WTC11 (cell line): ENCODE data around the gene PRKACB. TPM values are rescaled to one million over a fixed set of nuclear protein-coding genes. Genes with fewer than 3 reads are reported as not detected.

ENCODE experiments used
- ATAC-seq: fragments of 200-7000 bp; cut with Tn5 transposase; 2 replicates; pipeline ENCODE4 v1.10.0; 2021; ENCODE audit warnings: mild to moderate bottlenecking, moderate library complexity
- CTCF ChIA-PET: fragments of 300-600 bp; sonication (Branson Sonifier 250); formaldehyde crosslinking; loops from one replicate; lab custom pipeline; 2021; ENCODE audit warnings: antibody characterized with exemption; lab: Charles Lee
- POLR2A ChIA-PET: fragments of 350-600 bp; sonication (Branson Sonifier 250); formaldehyde crosslinking; loops from one replicate; lab custom pipeline; 2021; ENCODE audit warnings: antibody characterized with exemption; lab: Charles Lee
- DNase-seq: peaks from one replicate; pipeline ENCODE4 v3.0.0; 2021; ENCODE audit warnings: low spot score
- H3K27ac Mint-ChIP-seq: 2 replicates; pipeline ENCODE4 v1.8.0; 2021; ENCODE audit warnings: mixed read lengths
- H3K27me3 Mint-ChIP-seq: 2 replicates; pipeline ENCODE4 v1.8.0; 2021; ENCODE audit warnings: low read depth, mild to moderate bottlenecking, moderate library complexity, mixed read lengths
- H3K36me3 Mint-ChIP-seq: 2 replicates; pipeline ENCODE4 v1.8.0; 2021; ENCODE audit warnings: mixed read lengths
- H3K4me1 Mint-ChIP-seq: 2 replicates; pipeline ENCODE4 v1.8.0; 2022; ENCODE audit warnings: mixed read lengths
- H3K4me3 Mint-ChIP-seq: 2 replicates; pipeline ENCODE4 v1.8.0; 2021; ENCODE audit warnings: mild to moderate bottlenecking, moderate library complexity, mixed read lengths
- H3K9me3 Mint-ChIP-seq: 2 replicates; pipeline ENCODE4 v1.8.0; 2021; ENCODE audit warnings: mixed read lengths
- ATF1 ChIP-seq: sonication (generic); formaldehyde crosslinking; IDR thresholded peaks from 2 replicates; pipeline ENCODE4 v1.8.1; 2023; ENCODE audit warnings: mild to moderate bottlenecking, moderate library complexity, missing genetic modification reagents
- CREM ChIP-seq: sonication (generic); formaldehyde crosslinking; IDR thresholded peaks from 2 replicates; pipeline ENCODE4 v1.8.1; 2022; ENCODE audit warnings: mild to moderate bottlenecking, missing genetic modification reagents, moderate library complexity
- FOXP1 ChIP-seq: sonication (generic); formaldehyde crosslinking; IDR thresholded peaks from 2 replicates; pipeline ENCODE4 v1.8.0; 2022; ENCODE audit warnings: missing genetic modification reagents, mild to moderate bottlenecking, moderate library complexity, borderline replicate concordance
- OVOL2 ChIP-seq: fragments of 250-450 bp; sonication (Bioruptor Pico); IDR thresholded peaks from 2 replicates; pipeline ENCODE4 v1.9.0; 2021; ENCODE audit warnings: mild to moderate bottlenecking, borderline replicate concordance
- PRRX2 ChIP-seq: fragments of 250-450 bp; sonication (Bioruptor Pico); IDR thresholded peaks from 2 replicates; pipeline ENCODE4 v1.8.0; 2021; ENCODE audit warnings: mild to moderate bottlenecking
- RORB ChIP-seq: fragments of 250-450 bp; sonication (Bioruptor Pico); IDR thresholded peaks from 2 replicates; pipeline ENCODE4 v1.9.0; 2021; ENCODE audit warnings: mild to moderate bottlenecking
- SMAD3 ChIP-seq: sonication (generic); formaldehyde crosslinking; IDR thresholded peaks from 2 replicates; pipeline ENCODE4 v1.8.0; 2022; ENCODE audit warnings: missing genetic modification reagents, mild to moderate bottlenecking, borderline replicate concordance
- TEAD4 ChIP-seq: sonication (generic); formaldehyde crosslinking; IDR thresholded peaks from 2 replicates; pipeline ENCODE4 v1.8.0; 2022; ENCODE audit warnings: mild to moderate bottlenecking, missing genetic modification reagents
- TP53 ChIP-seq: sonication (generic); formaldehyde crosslinking; IDR thresholded peaks from 2 replicates; pipeline ENCODE4 v1.8.1; 2023; ENCODE audit warnings: mild to moderate bottlenecking, missing genetic modification reagents
- ZNF121 ChIP-seq: sonication (generic); formaldehyde crosslinking; IDR thresholded peaks from 2 replicates; pipeline ENCODE4 v1.8.0; 2023; ENCODE audit warnings: missing genetic modification reagents
- ZNF396 ChIP-seq: fragments of 250-450 bp; sonication (Bioruptor Pico); IDR thresholded peaks from 2 replicates; pipeline ENCODE4 v1.8.0; 2021; ENCODE audit warnings: mild to moderate bottlenecking, moderate library complexity, borderline replicate concordance
- total RNA-seq: library from RNA; stranded (reverse); gene quantifications from 3 replicates; pipeline ENCODE4 v1.2.3, GENCODE V29; 2021
- TF ChIP-seq, protein P1 (sequence below): sonication (generic); formaldehyde crosslinking; IDR thresholded peaks from 2 replicates; pipeline ENCODE4 v1.8.1; 2022; ENCODE audit warnings: mild to moderate bottlenecking, moderate library complexity, missing genetic modification reagents
- TF ChIP-seq, protein P2 (sequence below): fragments of 250-450 bp; sonication (Bioruptor Pico); IDR thresholded peaks from 2 replicates; pipeline ENCODE4 v2.1.2; 2022; ENCODE audit warnings: mild to moderate bottlenecking, moderate library complexity
- TF ChIP-seq, protein P3 (sequence below): sonication (generic); formaldehyde crosslinking; conservative IDR thresholded peaks from 2 replicates; pipeline ENCODE4 v1.8.1; 2023; ENCODE audit warnings: mild to moderate bottlenecking, low read depth, missing genetic modification reagents, moderate library complexity
- TF ChIP-seq, protein P4 (sequence below): fragments of 250-450 bp; sonication (Bioruptor Pico); IDR thresholded peaks from 2 replicates; pipeline ENCODE4 v1.8.0; 2021; ENCODE audit warnings: mild to moderate bottlenecking
- TF ChIP-seq, protein P5 (sequence below): sonication (generic); formaldehyde crosslinking; IDR thresholded peaks from 2 replicates; pipeline ENCODE4 v1.8.0; 2023; ENCODE audit warnings: mild to moderate bottlenecking, missing genetic modification reagents
- TF ChIP-seq, protein P6 (sequence below): fragments of 250-450 bp; sonication (Bioruptor Pico); IDR thresholded peaks from 2 replicates; pipeline ENCODE4 v1.9.0; 2021; ENCODE audit warnings: mild to moderate bottlenecking
- TF ChIP-seq, protein P7 (sequence below): sonication (generic); formaldehyde crosslinking; IDR thresholded peaks from 2 replicates; pipeline ENCODE4 v1.8.1; 2022; ENCODE audit warnings: missing genetic modification reagents, borderline replicate concordance
- TF ChIP-seq, protein P8 (sequence below): sonication (generic); formaldehyde crosslinking; IDR thresholded peaks from 2 replicates; pipeline ENCODE4 v1.8.0; 2022; ENCODE audit warnings: mild to moderate bottlenecking, missing genetic modification reagents

Gene PRKACB
- total RNA-seq, 1 experiment from 2014 or later, result 18.4 TPM

DNA sequence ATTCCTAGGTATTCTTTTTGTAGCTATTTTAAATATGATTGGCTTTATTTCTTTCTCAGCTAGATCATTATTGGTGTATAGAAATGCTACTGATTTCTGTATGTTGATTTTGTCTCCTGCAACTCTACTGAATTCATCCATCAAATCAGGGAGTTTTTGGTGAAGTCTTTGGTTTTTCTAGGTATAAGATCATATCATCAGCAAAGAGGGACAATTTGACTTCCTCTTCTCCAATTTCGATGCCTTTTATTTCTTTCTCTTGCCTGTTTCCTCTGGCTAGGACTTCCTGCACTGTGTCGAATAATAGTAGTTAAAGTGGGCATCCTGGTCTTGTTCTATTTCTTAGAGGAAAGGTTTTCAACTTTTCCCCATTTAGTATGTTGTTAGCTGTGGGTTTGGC, 27.5 kb upstream of the PRKACB start:
- Mint-ChIP-seq H3K36me3 (no peaks in the 10 kb centered on the region), H3K9me3 (no peaks in the 10 kb centered on the region), H3K27ac (no peak overlapping the region), H3K4me3 (no peak overlapping the region), H3K4me1 (peaks cover 15% of the 10 kb centered on the region), H3K27me3 (no peaks in the 10 kb centered on the region)
- no peak for TF ChIP-seq CREM (CRISPR knock-in tag)
- TF ChIP-seq ATF1 (CRISPR knock-in tag), result no peak
- TF ChIP-seq, protein P1, sequence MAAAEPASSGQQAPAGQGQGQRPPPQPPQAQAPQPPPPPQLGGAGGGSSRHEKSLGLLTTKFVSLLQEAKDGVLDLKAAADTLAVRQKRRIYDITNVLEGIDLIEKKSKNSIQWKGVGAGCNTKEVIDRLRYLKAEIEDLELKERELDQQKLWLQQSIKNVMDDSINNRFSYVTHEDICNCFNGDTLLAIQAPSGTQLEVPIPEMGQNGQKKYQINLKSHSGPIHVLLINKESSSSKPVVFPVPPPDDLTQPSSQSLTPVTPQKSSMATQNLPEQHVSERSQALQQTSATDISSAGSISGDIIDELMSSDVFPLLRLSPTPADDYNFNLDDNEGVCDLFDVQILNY (CRISPR knock-in tag), result no peak
- ATAC-seq, result no peak
- CTCF ChIA-PET, result no interaction called here
- POLR2A ChIA-PET, result no interaction called here
- no peak for DNase-seq

DNA sequence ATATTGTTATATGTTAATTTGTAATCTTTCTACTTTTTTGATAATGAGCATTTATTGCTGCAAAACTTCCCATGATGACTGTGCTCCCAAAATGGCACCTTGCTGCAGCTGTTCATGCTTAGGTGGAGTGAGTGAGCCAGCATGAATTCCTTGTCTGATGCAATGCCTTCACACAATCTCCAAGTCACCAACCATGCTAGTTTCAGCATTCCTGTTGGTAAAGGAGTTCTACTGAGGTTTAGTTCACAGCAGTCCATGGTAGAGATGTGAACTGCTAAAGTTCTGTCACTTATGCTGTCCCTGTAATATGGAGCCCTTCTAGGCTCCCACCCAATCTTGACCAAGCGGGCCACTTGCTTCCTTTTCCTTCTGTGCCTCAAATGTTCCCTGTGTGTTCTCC, 26.2 kb upstream of the PRKACB start:
- no peak for ATAC-seq
- POLR2A ChIA-PET, result no interaction called here
- CTCF ChIA-PET, result no interaction called here
- peaks cover 15% of the 10 kb centered on the region for H3K4me1 Mint-ChIP-seq
- H3K4me3 Mint-ChIP-seq, result no peak overlapping the region
- no peaks in the 10 kb centered on the region for H3K27me3 Mint-ChIP-seq
- DNase-seq, result no peak
- no peaks in the 10 kb centered on the region for H3K36me3 Mint-ChIP-seq
- TF ChIP-seq, protein P2, sequence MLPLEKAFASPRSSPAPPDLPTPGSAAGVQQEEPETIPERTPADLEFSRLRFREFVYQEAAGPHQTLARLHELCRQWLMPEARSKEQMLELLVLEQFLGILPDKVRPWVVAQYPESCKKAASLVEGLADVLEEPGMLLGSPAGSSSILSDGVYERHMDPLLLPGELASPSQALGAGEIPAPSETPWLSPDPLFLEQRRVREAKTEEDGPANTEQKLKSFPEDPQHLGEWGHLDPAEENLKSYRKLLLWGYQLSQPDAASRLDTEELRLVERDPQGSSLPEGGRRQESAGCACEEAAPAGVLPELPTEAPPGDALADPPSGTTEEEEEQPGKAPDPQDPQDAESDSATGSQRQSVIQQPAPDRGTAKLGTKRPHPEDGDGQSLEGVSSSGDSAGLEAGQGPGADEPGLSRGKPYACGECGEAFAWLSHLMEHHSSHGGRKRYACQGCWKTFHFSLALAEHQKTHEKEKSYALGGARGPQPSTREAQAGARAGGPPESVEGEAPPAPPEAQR (CRISPR knock-in tag), result no peak
- TF ChIP-seq SMAD3 (CRISPR knock-in tag), result no peak
- no peak for TF ChIP-seq CREM (CRISPR knock-in tag)
- no peak for TF ChIP-seq ZNF121 (CRISPR knock-in tag)
- TF ChIP-seq FOXP1 (CRISPR knock-in tag), result no peak
- TF ChIP-seq, protein P3, sequence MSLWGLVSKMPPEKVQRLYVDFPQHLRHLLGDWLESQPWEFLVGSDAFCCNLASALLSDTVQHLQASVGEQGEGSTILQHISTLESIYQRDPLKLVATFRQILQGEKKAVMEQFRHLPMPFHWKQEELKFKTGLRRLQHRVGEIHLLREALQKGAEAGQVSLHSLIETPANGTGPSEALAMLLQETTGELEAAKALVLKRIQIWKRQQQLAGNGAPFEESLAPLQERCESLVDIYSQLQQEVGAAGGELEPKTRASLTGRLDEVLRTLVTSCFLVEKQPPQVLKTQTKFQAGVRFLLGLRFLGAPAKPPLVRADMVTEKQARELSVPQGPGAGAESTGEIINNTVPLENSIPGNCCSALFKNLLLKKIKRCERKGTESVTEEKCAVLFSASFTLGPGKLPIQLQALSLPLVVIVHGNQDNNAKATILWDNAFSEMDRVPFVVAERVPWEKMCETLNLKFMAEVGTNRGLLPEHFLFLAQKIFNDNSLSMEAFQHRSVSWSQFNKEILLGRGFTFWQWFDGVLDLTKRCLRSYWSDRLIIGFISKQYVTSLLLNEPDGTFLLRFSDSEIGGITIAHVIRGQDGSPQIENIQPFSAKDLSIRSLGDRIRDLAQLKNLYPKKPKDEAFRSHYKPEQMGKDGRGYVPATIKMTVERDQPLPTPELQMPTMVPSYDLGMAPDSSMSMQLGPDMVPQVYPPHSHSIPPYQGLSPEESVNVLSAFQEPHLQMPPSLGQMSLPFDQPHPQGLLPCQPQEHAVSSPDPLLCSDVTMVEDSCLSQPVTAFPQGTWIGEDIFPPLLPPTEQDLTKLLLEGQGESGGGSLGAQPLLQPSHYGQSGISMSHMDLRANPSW (CRISPR knock-in tag), result no peak
- TF ChIP-seq, protein P4, sequence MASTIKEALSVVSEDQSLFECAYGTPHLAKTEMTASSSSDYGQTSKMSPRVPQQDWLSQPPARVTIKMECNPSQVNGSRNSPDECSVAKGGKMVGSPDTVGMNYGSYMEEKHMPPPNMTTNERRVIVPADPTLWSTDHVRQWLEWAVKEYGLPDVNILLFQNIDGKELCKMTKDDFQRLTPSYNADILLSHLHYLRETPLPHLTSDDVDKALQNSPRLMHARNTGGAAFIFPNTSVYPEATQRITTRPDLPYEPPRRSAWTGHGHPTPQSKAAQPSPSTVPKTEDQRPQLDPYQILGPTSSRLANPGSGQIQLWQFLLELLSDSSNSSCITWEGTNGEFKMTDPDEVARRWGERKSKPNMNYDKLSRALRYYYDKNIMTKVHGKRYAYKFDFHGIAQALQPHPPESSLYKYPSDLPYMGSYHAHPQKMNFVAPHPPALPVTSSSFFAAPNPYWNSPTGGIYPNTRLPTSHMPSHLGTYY, result no peak
- TF ChIP-seq, protein P5, sequence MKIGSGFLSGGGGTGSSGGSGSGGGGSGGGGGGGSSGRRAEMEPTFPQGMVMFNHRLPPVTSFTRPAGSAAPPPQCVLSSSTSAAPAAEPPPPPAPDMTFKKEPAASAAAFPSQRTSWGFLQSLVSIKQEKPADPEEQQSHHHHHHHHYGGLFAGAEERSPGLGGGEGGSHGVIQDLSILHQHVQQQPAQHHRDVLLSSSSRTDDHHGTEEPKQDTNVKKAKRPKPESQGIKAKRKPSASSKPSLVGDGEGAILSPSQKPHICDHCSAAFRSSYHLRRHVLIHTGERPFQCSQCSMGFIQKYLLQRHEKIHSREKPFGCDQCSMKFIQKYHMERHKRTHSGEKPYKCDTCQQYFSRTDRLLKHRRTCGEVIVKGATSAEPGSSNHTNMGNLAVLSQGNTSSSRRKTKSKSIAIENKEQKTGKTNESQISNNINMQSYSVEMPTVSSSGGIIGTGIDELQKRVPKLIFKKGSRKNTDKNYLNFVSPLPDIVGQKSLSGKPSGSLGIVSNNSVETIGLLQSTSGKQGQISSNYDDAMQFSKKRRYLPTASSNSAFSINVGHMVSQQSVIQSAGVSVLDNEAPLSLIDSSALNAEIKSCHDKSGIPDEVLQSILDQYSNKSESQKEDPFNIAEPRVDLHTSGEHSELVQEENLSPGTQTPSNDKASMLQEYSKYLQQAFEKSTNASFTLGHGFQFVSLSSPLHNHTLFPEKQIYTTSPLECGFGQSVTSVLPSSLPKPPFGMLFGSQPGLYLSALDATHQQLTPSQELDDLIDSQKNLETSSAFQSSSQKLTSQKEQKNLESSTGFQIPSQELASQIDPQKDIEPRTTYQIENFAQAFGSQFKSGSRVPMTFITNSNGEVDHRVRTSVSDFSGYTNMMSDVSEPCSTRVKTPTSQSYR, result no peak
- no peak for TF ChIP-seq ZNF396 (CRISPR knock-in tag)
- TF ChIP-seq RORB, result no peak
- TF ChIP-seq, protein P6, sequence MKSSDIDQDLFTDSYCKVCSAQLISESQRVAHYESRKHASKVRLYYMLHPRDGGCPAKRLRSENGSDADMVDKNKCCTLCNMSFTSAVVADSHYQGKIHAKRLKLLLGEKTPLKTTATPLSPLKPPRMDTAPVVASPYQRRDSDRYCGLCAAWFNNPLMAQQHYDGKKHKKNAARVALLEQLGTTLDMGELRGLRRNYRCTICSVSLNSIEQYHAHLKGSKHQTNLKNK (CRISPR knock-in tag), result no peak
- no peak for TF ChIP-seq TP53 (CRISPR knock-in tag)
- TF ChIP-seq TEAD4 (CRISPR knock-in tag), result no peak
- TF ChIP-seq, protein P7, sequence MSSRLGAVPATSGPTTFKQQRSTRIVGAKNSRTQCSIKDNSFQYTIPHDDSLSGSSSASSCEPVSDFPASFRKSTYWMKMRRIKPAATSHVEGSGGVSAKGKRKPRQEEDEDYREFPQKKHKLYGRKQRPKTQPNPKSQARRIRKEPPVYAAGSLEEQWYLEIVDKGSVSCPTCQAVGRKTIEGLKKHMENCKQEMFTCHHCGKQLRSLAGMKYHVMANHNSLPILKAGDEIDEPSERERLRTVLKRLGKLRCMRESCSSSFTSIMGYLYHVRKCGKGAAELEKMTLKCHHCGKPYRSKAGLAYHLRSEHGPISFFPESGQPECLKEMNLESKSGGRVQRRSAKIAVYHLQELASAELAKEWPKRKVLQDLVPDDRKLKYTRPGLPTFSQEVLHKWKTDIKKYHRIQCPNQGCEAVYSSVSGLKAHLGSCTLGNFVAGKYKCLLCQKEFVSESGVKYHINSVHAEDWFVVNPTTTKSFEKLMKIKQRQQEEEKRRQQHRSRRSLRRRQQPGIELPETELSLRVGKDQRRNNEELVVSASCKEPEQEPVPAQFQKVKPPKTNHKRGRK (CRISPR knock-in tag), result no peak
- no peak for TF ChIP-seq OVOL2
- TF ChIP-seq, protein P8, sequence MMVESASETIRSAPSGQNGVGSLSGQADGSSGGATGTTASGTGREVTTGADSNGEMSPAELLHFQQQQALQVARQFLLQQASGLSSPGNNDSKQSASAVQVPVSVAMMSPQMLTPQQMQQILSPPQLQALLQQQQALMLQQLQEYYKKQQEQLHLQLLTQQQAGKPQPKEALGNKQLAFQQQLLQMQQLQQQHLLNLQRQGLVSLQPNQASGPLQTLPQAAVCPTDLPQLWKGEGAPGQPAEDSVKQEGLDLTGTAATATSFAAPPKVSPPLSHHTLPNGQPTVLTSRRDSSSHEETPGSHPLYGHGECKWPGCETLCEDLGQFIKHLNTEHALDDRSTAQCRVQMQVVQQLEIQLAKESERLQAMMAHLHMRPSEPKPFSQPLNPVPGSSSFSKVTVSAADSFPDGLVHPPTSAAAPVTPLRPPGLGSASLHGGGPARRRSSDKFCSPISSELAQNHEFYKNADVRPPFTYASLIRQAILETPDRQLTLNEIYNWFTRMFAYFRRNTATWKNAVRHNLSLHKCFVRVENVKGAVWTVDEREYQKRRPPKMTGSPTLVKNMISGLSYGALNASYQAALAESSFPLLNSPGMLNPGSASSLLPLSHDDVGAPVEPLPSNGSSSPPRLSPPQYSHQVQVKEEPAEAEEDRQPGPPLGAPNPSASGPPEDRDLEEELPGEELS (CRISPR knock-in tag), result no peak
- no peak for TF ChIP-seq PRRX2
- H3K27ac Mint-ChIP-seq, result no peak overlapping the region
- H3K9me3 Mint-ChIP-seq, result no peaks in the 10 kb centered on the region
